DMS53 (cell line): ENCODE results near the gene MMP24OS.
"Not testable (repeated sequence)": the region's sequence is repeated elsewhere in the genome, so short reads cannot be mapped to it uniquely, and the experiment has no call there.

Experiments
- DNase-seq: peaks from one replicate; lab custom pipeline; 2025; lab: John Stamatoyannopoulos, UW

Gene MMP24OS

GRCh38 chr20:35277531-35278395 is at the start of gene MMP24OS:
Gene MMP24OS (minus strand): TSS chr20:35278122. CDS start chr20:35277929, 193 bp downstream.
- peak; percentile 94 for DNase-seq

DNA sequence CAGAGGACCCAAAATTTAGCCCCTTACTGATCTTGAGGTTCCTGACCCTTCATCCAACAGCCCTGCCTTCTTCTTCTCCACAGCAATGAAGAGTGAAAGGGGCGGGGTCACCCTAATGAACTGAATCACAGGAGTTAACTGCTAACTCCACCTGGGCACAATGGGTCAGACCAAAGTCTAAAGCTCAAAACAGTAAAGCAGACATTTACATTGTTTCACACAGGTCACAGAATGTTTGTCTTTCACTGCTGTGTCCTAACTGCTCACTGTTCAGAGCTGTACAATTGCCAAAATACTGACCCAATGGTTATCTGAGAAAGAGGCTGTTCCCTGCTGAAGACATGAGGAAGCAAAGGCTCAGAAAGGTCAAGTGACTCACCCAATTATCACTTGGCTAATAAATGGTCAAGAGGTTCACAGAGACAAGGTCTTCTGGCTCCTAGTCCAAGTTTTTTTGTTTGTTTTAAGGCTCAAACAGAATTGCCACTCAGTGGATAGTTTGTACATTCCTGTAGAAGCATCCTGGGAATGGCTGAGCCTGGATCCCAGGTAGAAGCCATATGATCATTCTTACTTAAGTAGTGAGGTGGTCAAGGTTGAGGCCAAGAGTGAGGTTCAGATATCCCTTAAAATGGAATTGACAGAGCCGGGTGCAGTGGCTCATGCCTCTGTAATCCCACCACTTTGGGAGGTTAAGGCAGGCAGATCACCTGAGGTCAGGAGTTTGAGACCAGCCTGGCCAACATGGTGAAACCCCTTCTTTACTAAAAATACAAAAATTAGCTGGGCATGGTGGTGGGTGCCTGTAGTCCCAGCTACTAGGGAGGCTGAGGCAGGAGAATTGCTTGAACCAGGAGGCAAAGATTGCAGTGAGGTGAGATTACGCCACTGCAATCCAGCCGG is 49.4 kb upstream of the MMP24OS start:
- peak; percentile 25 for DNase-seq

- no peak for DNase-seq
Observed at GRCh38 chr20:35326740-35327073, 48.8 kb upstream of the MMP24OS start.

- DNase-seq: no peak
Observed at GRCh38 chr20:35326021-35326739, 48.3 kb upstream of the MMP24OS start.

GRCh38 chr20:35325401-35325800 is 47.5 kb upstream of the MMP24OS start:
- no peak for DNase-seq

DNA sequence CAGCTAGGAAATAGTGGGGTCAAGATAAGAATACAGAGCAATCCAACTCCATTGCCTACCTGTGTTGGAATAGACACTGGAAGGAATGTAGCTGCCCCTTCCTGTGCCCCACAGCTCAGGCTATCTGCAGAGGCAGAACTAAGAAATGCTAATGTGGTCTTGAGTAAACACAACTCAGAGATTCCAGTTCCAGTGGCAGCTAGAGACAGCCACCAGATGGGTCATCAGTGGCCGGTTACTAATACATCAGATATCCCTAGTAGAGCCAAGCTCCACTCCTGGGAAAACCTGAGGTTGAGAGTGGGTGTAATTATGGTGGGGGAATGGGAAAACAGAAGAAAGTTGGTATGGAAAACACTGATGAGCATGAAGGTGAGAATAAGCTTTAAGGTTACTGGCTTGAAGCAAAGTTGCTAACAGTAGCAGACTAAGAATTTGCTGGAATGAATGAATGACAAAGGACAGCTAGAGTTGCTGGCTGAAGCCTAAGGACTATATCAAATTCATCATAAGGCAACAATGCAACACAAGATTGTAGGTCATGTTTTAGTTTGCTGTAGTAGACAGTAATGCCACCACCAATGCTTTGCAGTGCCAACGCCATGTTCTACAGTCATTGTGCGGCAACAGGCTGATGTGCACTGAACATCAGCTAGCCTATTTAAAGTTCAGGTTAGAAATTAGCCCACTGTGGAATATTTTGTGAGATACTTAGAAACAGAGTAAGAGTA is 42.6 kb upstream of the MMP24OS start:
- peak; percentile 9 for DNase-seq

DNA sequence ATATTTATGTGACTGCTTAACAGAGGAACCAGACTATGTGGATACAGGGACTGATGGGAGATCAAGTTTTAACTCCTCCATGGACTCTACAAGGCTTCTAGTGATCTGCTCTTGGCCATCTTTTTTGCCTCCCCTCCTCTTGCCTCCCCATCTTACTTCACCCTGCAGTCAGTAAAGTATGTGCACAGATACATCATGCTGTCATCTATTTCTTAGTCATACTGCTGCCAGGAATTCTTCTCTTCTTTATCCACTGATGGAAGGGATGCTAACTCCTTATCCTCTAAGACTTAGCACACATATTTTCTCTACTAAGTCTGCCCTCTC is 41.9 kb upstream of the MMP24OS start:
- DNase-seq: no peak

- DNase-seq: peak; percentile 25
Observed at GRCh38 chr20:35319192-35319870, 41.4 kb upstream of the MMP24OS start.

- DNase-seq: peak; percentile 87
Observed at GRCh38 chr20:35318502-35319157, 40.7 kb upstream of the MMP24OS start.

GRCh38 chr20:35317416-35318210 is 39.7 kb upstream of the MMP24OS start:
- no peak for DNase-seq

- DNase-seq: no peak
Observed at GRCh38 chr20:35316086-35316485, 38.2 kb upstream of the MMP24OS start.

GRCh38 chr20:35315632-35316020 is 37.7 kb upstream of the MMP24OS start:
- not testable (repeated sequence) for DNase-seq

DNA sequence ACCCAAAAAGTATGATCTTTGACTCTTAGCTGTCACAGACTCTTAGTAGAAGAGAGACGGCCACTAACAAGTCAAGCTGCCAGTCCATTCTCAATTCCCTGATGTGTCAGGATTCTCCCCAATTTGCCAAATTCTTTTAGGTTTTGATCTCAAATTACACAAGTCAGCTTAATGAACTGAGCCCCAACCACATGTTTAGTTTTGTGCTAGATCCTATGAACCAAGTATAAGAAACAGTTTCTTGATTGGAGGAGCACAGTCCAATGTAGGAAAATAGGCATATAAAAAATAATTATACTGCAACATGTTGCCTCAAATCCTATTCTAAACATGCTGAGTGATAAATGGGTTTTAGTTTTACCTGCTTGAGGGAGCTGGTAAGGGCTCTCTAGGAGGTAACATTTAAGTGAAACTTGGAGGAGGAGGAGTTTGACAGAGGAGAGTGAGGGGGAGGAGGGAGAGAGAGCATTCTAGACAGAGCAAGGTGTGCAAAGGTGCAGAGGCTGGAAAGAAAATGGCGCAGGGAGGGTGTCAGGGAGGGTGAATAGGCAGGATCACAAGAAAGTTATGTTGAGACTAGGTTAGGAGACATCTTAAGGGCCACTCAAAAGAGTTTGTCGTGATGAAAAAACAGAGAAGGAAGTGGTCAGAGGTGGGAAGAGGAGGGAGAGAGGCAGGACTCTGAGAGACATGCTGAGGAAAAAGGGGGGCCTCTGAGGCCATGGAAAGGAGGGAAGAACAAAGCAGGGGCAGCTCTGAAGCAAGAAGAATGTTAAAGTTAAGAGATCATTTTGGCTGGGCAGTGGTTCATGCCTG is 37.1 kb upstream of the MMP24OS start:
- no peak for DNase-seq

DNA sequence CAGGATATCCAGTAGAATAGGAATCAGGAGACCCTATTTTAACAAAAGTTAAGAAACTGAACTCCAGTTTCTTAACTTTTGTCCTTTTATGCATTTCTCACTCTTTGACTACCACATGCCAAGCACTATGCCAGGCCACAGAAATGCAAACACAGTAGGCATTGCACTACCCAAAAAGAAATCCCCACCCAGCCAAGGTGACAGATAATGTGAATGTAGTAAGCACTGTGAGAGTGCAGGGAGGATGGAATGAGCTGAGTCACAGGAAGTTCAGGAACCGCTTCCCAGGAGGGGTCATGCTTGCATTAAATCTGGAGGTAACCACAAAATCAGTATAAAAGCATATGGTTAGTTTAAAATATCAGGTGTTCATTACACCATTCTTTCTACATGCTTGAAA is 34.4 kb upstream of the MMP24OS start:
- peak; percentile 52 for DNase-seq

- DNase-seq: no peak
Observed at GRCh38 chr20:35311822-35312221, 33.9 kb upstream of the MMP24OS start.

- peak; percentile 72 for DNase-seq
Observed at GRCh38 chr20:35311409-35311808, 33.5 kb upstream of the MMP24OS start.

GRCh38 chr20:35307666-35308653 is 30.0 kb upstream of the MMP24OS start:
- DNase-seq: peak; percentile 22
